NCI-H69 (cell line): ENCODE measurements around the gene C12orf56.
A peak's percentile ranks its signal among the peaks of the same experiment; 100 is the strongest.
"Not testable (repeated sequence)": the region's sequence is repeated elsewhere in the genome, so short reads cannot be mapped to it uniquely, and the experiment has no call there.

ENCODE experiments used
- DNase-seq: peaks from one replicate; lab custom pipeline; 2025; lab: John Stamatoyannopoulos, UW

C12orf56 gene

GRCh38 chr12:64387197-64387816 is 3.3 kb downstream of the C12orf56 start:
- peak; percentile 35 for DNase-seq

GRCh38 chr12:64385468-64385867 is 5.1 kb downstream of the C12orf56 start:
- DNase-seq: no peak

GRCh38 chr12:64385019-64385418 is 5.5 kb downstream of the C12orf56 start:
- no peak for DNase-seq

DNA sequence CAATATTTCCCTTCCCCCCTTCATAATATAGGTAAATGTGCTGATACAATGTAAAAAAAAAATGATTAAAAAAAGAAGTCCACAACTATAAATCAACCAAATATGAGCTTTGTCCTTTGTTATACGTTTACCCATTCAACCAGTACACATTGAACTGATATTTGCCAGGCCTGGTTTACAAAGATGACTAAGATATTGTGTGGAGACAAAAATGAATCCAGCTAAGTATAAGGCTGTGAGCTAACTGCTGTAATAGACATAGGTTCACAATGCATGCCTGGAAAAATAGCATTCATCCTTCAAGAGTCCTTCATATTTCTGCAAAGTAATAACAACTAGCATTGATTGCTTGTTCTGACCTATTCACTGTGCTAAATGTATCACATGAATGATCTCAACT is 6.9 kb downstream of the C12orf56 start:
- no peak for DNase-seq

GRCh38 chr12:64362721-64363305 is 27.7 kb downstream of the C12orf56 start:
- DNase-seq: no peak

- not testable (repeated sequence) for DNase-seq
Measured at GRCh38 chr12:64361173-64361572, 29.4 kb downstream of the C12orf56 start.

DNA sequence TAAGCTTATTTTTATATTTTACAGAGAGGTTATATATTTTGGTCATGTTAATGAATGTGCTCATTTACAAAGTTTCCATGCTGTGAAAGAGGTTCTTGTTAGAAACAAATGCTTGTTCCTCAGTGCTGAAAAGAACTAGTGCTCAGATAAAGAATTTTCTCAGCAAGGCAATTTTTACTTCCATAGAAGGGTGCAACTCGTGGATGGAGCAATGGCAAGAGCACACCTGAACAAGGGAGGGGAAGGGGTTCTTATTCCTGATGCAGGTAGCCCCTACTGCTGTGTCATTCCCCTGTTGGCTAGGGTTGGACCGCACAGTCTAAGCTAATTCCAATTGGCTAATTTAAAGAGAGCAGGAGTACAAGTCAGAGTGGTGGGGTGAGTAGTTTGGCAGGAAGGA is 34.3 kb downstream of the C12orf56 start:
- DNase-seq: not testable (repeated sequence)

GRCh38 chr12:64352181-64352580 is 38.4 kb downstream of the C12orf56 start:
- DNase-seq: peak; percentile 28

DNA sequence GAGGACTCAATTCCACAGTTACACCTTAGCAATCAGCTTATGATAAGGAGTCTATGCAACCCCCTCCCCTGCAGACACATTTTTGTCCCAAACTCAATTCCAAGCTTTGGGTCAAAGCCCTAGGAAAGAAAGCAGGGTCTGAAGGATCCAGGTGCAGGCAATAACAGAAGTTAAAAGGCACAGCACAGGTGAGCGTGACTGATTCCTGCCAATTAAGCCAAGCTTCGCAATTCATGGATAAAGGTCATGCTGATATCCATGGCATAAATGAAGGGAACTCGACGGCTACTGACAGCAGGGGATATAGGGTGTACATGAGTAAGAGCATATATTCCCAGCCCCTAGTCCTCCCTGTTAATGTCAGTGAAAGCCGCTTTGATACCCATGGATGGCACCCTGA is 39.3 kb downstream of the C12orf56 start:
- DNase-seq: no peak

- DNase-seq: no peak
Measured at GRCh38 chr12:64347630-64348029, 42.9 kb downstream of the C12orf56 start.

DNA sequence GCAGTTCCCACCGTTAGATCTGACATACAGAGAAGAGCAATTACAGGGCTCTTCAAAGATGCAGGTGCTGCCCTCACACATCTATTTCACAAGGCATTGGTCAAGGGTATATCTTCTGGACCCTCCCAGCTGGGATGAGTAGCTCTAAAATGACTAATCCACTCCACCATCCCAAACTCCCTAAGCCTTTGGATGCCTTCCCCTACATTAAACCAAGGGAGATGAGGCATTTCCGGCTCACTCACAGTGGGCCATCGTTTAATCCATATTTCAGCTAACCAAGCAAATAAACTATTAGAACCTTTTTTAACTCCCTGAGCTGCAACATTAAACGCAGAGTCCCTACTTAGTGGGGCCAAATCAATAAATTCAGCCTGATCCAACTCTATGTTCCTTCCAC is 45.9 kb downstream of the C12orf56 start:
- not testable (repeated sequence) for DNase-seq

- not testable (repeated sequence) for DNase-seq
Measured at GRCh38 chr12:64340546-64340945, 50.0 kb downstream of the C12orf56 start.

DNA sequence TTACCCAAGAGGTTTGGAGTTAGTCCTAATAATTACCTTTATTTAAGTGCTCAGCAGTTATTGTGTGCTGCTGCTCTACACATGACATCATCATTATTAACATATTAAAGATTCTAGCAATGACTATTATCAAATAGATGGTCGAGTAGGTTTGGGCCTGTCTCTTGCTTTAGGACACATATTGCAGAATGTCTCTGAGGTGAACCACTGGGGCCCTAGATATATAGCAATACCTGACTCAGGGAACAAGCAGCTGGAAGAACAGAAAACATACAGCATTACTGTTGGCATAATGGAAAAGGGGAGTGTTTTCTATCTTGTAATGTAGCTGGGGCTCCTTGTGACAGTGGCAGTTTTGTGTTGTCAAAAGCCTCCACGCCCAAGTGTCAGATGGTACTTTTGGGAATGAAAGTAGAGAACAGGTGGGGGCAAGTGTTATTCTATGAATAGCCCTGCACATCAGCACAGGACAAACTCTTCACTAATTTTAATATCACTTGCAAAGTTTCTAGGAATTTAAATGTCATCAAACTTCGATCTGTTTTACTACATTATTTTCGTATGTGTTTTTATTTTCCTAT is 54.6 kb downstream of the C12orf56 start:
- peak; percentile 57 for DNase-seq

GRCh38 chr12:64332938-64333337 is 57.6 kb downstream of the C12orf56 start:
- DNase-seq: no peak

DNA sequence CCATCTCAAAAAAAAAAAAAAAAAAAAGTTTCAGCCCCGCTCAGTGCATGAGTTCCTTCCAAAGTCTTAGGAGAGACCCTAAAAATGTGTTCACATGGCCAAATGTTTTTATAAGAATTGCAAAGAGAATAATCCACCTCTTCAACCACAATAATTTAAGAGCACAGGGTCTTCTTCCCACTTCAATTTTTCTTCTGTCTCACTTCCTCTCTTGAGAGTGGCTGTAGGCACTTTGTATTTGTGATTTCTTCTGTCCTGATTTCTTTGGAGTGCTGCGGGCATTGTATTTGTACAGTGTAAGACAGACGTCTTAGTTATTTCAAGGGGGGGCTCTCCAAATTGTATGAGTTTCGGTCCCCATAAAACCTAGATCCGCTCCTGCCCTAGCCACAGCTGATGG is 58.3 kb downstream of the C12orf56 start:
- no peak for DNase-seq

GRCh38 chr12:64329031-64329710 is 61.4 kb downstream of the C12orf56 start:
- not testable (repeated sequence) for DNase-seq

DNA sequence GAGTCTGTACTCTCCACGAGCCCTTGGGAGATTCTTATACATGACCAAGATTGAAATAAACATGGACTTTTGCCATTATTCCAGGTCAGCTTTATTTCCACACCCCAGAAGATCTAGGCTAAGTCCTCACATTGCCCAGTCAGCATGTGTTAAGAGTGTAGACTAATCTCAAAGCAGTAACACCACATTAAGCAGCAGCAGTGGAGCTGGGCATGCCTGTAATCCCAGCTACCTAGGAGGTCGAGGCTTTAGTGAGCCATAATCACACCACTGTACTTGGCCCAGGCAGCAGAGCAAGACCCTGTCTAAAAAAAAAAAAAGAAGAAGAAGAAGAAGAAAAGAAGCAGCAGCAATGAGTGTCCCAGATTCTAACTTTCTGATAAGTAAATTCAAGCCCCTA is 65.5 kb downstream of the C12orf56 start:
- DNase-seq: no peak

GRCh38 chr12:64323476-64324225 is 66.9 kb downstream of the C12orf56 start:
- DNase-seq: no peak

DNA sequence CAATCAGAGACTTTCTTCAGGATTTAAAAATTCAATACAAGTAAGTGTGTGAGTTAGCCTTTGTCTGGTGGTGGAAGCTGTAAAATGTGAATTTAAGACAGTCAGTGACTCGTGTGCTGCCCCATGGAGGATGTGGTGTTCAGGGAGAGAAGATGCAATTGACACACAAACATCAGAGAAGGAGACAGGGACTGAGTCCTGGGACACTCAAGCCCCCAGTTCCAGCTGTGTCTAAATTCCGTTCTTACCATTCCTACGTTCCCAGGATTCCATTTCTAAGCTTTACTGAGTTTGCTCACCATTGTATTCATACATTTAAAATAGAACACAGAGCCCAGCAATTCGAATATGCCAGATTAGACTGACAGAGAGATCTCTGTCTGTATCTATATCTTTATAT is 67.6 kb downstream of the C12orf56 start:
- no peak for DNase-seq

DNA sequence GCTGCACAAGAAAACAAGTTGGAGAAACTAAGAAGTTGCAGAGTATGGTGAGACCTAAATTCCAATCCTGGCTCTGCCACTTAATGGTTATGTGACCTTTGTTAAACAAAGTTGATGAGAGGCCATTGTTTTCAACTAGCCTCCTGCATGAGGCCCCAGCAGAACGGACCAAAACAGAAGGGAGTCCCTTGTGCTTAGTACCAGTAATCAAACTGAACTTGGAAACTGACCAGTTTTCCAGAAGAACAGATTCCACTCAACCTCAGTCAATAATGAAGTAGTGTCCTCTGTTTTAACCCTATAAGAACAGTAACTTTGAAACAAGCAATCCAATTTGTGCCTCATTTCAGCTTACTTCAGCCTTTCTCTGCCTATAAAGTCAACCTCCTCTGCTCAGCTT is 69.9 kb downstream of the C12orf56 start:
- DNase-seq: no peak

DNA sequence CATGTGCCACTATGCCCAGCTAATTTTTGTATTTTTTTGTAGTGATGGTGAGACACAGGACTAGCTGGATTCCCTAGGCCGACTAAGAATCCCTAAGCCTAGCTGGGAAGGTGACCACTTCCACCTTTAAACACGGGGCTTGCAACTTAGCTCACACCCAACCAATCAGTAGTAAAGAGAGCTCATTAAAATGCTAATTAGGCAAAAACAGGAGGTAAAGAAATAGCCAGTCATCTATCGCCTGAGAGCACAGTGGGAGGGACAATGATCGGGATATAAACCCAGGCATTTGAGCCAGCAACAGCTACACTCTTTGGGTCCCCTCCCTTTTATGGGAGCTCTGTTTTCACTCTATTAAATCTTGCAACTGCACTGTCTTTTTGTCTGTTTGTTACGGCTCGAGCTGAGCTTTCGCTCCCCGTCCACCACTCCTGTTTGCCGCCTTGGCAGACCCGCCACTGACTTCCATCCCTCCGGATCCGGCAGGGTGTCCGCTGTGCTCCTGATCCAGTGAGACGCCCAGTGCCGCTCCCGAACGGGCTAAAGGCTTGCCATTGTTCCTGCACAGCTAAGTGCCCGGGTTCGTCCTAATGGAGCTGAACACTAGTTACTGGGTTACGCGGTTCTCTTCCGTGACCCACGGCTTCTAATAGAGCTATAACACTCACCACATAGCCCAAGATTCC is 70.9 kb downstream of the C12orf56 start:
- DNase-seq: not testable (repeated sequence)

- DNase-seq: peak; percentile 22
Measured at GRCh38 chr12:64318605-64319004, 72.0 kb downstream of the C12orf56 start.
